GM21619 (cell line): ENCODE data around the gene FCRL1.
A peak's percentile ranks its signal among the peaks of the same experiment; 100 is the strongest.

ENCODE experiments used
- ATAC-seq: cut with Tn5 transposase; IDR thresholded peaks from one replicate; pipeline ENCODE4 v1.9.1; 2021; ENCODE audit not compliant: unreplicated experiment

The FCRL1 gene, protein sequence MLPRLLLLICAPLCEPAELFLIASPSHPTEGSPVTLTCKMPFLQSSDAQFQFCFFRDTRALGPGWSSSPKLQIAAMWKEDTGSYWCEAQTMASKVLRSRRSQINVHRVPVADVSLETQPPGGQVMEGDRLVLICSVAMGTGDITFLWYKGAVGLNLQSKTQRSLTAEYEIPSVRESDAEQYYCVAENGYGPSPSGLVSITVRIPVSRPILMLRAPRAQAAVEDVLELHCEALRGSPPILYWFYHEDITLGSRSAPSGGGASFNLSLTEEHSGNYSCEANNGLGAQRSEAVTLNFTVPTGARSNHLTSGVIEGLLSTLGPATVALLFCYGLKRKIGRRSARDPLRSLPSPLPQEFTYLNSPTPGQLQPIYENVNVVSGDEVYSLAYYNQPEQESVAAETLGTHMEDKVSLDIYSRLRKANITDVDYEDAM

DNA sequence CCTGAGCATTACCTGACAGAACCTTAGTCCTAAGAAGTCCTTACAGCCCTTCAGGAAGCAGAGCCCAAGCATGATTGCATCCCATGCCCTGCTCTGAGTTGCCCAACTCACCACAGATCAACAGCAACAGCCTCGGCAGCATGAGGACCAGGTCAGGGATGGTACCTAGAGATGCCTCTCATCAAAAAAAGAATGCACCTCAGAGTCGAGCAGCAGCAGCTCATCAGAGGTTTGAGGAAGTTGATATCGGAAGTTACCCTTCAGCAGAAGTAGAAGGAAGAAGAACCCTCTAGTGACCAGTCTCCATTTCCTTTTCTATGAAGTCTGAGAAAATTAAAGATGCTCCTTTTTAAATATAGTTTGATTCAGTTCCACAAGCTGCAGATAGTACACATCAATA, at the start of gene FCRL1:
TSS of gene FCRL1 (minus strand) at position 225 of the 400 bp plus-strand sequence. CDS start at position 142, 83 bp downstream.
- ATAC-seq = no peak

DNA sequence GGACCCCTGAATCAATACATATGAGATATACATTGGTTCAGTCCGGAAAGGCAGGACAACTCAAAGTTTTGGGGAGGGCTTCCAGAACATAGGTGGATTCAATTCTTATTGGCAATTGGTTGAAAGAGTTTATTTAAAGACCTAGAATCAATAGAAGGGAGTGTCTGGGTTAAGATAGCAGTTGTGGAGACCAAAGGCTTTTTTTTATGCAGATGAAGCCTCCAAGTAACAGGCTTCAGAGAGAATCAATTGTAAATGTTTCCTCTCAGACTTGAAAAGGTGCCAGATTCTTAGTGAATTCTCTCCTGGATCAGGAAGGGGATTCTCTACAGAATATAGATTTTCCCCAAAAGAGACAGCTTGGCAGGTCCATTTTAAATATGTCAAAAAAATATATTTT, 48.7 kb upstream of the FCRL1 start:
- no peak for ATAC-seq

DNA sequence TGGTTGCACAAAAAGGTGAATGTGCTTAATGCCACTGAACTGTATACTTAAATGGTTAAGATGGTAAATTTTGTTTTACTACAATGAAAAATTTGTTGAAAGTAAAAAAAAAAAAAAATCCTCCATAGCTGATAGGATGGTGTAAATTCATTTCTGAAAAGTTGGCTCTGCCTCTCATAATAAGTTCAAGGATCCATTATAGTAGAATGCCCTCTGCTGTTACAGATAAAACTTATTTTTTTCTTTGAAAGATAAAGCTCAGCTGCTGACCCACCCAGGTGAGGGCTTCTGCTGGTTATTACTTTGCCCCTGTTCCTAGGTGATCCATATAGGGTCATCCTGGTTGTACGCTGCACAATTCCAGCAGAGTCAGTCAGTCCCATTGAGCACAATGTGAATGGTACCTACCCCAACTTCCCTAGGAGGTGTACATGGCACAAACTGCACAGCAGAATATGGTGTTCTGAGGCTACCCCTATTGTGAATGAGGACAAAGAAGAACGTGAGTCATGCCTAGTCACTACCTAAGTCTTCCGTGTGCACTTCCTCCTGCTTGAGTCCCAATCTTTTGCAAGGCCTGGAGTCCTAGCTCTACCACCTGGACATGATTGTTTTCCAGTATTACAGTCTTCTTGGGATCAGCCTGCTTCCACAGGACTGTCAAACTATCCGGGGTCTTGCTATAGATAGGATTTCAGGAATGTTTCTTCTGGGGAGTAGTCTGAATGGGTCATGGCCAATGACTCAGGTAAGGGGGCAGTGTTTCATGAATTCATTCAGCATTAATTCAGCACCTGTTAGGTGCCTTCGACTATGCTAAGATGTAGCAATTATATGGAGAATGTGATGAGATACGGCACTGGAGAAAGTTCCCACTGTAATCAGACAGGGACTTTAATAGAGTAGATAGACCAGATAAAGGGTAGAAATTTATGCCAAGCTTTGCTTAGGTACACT, 42.5 kb upstream of the FCRL1 start:
- no peak for ATAC-seq

DNA sequence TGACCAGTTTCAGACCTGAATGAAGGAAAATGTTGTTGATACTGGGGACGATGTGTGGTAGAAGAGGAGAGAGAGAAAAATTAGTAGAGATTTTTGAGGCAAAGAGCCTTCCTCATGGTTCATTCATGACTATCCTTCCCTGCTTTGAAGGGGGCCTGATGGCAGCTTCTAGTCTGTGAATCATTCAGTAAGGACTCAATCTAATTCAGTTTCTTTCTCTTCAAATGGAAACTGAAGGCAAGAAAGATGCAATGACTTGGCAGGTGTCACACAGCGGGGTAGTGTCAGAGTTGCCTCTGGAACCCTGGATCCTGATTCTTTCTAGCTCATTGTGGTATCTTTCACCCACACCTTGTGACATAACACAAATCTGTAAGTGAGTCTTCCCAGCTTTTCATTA, 36.6 kb upstream of the FCRL1 start:
- peak; percentile 74 for ATAC-seq

DNA sequence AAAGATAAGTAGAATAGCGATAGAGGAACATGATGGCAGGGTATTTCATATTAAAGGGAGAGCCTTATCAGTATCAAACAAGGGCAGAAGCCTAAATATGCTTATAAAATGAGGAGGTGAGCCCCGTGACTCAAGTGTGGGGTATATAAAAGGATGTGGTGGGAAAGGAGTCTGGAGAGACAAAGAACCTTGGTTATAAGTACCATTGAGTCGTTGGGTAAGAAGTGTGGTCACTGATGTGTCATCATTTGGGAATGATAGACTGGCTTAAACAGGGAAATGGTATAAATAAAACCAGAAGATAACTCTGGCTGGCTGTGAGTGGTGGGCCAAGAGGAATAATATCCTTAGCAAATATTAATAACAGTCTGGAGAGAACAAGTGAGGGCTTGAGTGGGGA, 32.6 kb upstream of the FCRL1 start:
- ATAC-seq = no peak

DNA sequence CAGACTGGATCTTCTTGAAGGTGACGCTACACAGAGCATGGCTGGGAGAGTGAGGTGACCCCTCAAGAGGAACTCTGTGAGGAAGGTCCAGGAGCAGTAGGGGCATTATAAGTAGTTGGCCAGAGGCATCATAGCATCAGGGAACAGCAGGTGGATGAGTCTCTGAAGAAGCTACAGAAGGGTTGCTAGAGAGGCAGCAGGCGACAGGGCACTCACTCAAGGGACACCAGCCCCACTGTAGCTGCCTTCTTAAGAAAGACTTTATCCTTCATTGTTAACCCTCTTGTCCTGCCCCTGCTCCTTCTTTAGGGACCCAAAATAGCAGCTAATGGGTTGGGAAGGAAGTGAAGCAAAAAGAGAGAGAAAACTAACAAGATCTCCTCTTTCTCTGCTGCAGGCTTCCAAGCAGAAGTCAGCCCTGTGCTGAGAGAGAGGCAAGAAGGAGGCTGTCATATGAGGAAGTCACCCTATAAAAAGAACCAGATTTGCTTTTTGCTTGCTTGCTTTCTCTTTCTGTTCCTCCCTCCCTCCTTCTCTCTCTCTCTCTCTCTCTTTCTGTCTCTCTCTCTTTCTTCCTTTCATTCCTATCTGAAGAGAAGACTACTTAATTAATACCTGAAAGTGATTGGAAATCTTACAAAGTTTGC, 29.4 kb upstream of the FCRL1 start:
- peak; percentile 83 for ATAC-seq

DNA sequence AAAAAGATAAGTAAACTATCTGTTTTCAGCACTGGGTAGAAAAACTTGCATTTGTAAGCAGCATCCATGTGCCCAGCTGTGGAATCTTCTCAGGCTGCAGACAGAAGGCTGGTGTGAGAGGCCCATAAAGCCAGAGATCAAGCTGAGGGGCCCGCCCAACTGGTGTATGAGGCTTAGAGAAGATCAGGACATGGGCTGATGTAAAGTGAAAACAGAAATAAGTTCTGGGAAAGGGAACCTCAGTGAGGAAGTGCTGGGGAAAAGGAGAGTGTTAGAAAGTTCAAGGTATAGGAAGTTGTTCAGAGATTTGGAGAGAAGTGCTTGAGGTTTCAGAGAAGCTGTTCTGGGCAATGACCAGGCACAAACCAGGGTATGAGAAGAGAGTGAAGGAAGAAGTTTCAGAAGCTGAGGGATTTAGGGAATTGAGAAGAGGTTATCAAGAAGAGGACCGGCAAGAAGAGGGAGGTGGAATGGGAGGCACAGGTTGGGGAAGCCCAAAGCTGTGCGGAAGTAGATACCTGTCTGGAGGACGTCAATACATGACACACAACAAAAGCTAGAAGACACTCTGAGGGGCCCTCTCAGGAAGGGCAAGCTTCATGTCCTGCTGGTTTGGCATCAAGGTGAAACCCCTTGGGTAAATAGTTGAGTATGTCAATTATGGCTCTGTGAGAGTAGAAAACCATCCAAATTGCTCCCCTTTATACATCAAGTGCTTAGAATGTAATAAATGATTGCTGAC, 24.3 kb upstream of the FCRL1 start:
- ATAC-seq = no peak

DNA sequence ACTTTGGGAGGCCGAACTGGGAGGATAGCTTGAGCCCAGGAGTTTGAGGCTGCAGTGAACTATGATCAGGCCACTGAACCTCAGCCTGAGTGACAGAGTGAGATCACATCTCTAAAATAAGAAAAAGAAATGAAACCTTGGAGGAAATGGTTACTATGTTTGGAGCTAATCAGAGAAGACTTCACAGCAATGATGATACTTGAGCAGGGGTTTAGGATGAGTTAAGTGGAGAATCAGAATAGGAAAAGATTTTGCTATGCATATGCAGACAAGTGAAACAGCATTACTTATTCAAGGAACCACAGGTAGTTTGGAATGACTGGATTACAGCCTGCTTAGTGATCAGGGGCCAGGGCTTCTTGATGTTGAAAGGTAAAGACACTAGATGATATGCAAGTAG, 23.0 kb upstream of the FCRL1 start:
- ATAC-seq = no peak

DNA sequence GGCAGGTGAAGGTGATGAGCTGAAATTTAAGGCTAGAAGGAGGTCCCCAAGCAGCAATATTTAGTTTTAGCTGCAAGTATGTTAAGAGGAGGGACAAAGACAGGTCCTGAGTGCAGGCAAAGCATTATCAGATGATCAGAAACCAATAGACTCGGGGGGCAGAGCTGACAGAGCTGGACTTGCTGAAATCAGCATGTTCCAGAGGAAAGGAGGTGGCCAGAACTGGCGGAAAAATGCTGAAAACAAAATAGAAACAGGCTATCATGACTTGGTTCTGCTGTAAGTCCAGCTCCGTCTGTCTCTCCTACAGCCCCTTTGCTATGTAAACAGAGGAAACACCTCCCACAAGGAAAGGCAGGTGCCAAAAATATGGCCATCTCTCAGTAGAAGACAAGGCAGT, 21.8 kb upstream of the FCRL1 start, which contains the start of gene CD5L:
TSS of gene CD5L (minus strand) at position 101 of the 400 bp plus-strand sequence. CDS start 107 bp downstream, outside the sequence.
- ATAC-seq = no peak

DNA sequence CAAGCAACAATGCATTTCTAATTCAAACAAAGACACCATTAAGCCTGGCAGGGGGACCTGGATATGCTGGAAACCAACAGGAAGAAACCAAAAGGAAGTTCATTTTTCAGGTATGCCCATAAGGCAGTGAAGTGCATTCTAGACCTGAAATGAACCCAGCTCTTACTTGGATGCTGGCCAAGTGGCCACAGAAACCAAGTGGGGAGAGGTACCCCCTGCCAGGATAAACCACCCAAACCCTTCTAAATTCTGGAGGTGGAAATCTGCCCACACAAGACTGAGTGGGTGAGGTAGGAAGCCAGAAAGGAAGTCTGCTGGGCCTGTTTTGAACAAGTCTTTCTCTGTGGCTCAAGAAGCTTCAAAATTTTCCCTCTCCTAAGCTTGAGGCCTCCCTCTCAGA, 19.0 kb upstream of the FCRL1 start:
- no peak for ATAC-seq

DNA sequence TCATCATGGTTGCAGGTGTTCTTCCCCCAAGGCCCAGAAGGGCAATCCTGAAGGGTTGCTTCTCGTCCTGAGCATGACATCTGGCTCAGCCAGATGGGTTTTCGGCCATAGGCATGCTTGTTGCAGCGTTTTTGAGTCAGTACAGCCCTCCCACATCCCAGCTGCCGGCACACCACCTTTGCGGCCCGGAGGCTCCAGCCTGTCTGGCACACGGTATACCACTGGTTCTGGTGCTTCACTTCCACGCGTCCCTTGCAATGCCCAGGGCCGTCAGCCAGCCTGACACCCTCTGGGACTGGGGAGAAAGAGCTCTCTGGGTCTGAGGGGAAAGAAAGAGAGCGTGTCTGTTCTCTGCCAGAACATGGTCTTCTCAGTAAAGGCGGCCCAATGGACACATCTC, 14.5 kb upstream of the FCRL1 start:
- ATAC-seq = no peak

DNA sequence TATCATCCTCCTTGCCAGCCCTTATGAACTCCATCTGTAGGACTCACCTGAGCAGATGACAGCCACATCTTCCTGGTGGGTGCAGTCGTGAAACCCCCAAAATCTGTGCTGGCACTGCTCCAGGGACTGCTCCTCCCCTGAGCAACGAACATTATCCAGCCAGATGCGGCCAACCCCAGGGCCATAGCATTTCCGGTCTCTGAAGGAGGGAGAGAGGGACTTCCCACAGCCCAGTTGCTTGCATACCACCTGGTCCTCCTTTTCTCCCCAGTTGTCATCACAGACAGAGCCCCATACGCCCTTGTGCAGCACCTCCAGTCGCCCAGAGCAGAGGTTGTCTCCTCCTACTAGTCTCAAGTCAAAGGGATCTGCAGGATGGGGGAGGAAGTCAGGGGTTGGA, 13.2 kb upstream of the FCRL1 start:
- no peak for ATAC-seq

DNA sequence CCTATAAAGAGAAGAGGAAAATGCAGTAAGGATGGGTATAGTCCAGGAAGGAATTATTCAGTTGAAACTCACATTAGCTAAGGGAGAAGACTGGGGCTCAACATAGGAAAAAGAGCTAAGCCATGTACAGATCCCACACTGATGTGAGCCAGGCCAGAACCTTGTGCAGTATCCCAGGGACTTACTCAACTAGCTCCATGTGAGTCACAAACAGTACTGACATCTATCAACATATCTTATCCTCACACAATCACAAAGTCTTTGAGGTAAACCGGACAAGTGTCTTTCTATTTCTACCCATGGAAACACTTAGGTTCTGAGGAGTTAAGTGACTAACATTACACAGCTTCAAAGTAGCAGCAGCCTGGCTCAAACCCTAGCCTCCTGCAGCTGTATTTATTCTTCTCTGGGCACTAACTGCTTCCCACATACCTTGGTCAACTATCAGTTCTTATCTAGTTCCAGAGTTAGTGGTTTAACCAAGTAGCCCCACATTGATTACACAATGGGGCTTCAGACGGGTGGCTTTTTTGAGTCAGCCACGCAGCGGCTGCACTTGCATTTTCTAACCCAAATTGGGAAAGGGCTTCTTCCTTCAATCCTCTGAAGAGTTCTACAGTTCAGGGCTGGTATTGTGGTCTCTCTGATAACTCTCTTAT, 12.2 kb upstream of the FCRL1 start:
- no peak for ATAC-seq

DNA sequence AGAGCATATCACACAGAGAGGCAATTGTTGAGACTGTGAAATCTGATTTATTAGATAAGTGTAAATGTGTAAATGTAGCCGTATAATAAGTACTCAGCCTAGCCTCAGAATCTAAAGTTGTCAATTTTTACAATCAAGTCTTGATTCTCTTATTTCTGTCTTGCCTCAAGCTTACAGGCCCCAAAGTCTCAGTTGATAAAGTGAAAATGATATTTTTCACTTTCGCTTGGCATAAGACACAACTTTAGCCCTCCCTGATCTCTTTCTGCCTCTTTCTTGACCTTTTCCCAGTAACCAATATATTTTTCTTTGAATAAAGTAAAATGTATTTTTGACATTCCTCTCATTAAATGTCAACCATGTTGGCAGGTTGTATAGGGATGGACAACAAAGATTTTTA, 11.0 kb upstream of the FCRL1 start:
- ATAC-seq = no peak

DNA sequence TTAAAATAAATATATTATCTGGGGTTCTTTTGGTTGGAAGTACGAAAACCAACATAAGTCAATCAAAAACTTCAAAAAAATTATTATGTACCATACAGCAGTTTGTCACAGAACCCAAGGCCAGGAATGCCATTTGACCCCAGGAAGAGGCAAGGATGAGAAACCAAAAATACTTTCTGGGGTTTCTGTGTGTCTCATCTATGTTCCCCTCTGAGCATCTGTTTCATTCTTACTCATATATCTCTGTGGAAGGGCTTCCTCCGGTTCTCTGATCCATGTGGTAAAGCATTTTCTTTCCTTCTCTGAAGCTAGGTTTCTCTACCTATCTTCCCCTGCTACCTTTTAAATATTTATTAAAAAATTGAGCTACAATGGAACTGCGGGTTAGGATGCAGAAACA, 9.8 kb upstream of the FCRL1 start:
- no peak for ATAC-seq

DNA sequence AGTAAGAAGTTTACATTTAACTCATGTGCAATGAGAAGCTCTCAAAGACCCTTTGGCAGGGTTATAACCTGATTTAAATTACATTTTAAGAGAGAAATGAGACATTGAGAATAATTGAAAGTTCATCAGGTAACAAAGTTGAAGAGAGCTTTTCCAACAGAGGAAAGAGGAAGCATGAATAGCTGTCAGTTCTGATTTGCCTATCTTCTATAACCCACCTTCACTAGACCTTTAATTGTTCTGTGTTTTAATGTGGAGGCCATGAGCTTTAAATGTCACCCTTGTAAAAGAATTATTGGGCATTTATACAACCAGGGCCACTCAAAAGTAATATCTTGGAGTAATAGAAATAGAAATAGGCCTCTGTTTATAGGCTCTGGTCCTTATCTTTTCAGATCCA, 9.3 kb upstream of the FCRL1 start:
- ATAC-seq = no peak

DNA sequence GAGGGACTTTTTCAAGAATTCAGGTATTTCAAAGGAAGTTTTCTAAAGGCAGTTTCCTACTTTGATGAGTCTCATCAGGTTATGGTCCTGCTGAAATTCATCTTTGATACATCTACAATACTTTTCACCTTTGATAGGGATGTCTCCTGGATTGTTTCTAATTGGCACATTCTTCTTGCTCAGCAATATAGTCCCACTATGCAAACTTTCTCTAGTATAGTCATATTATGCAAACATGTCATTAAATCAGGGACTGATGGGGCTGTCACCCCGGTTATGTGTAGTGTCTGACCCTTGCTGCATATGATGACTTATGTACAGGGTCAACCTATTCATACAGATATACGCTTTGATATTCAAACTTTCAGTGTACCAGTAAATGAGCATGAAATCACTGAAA, 379 bp upstream of the FCRL1 start:
- ATAC-seq = no peak

DNA sequence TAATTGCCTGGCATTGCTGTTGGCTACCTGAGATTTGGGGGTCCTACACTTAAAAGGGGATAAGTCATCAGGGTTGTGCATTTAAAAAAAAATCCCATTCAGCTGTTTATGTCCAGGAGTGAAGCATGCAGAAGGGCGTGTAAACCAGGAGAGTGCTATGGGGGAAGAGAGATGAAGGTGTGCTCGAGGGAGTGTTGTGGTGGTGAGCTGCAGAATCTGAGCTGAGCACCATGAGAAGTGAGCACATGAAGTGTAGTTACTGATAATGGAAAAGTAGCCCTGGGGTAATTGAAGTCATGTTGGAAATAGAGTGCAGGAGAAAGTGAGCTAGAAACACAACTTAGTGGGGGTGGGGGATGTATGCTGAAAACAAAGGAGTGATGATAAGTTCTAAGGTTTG, 705 bp downstream of the FCRL1 start:
- no peak for ATAC-seq

DNA sequence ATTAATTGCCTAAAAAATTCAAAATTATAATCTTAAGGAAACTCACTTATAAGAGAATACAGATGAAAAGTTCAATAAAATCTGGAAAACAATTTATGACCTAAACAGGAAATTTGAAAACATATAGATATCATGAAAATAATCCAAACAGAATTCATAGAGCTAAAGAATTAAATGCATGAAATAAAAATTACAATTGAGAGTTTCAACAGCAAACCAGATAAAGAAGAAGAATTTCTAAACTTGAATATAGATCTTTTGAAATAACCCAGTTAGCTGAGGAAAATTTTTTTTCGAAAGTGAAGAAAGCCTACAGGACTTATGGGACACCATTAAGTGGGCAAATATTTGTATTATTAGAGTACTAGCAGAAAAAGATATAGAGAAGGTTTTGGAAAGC, 6.7 kb downstream of the FCRL1 start:
- ATAC-seq = no peak
